ENCODE measurements around the gene ALS2. TPM values are rescaled to one million over a fixed set of nuclear protein-coding genes. Genes with fewer than 3 reads are reported as not detected.

The ALS2 gene
- total RNA-seq, 2 experiments from 2014 or later: 7.0 to 7.2 TPM

- CTCF ChIA-PET: no interaction called here
Measured at GRCh38 chr2:201668402-201668910, 112.3 kb downstream of the ALS2 start.

GRCh38 chr2:201664334-201664733 is 116.4 kb downstream of the ALS2 start:
- no peak for ATAC-seq (ENCODE audit: poor library complexity)
- H3K9me3 Mint-ChIP-seq: no peaks in the 10 kb centered on the region

More at GRCh38 chr2:201668402-201668910, 112.3 kb downstream of the ALS2 start:
- ATAC-seq (ENCODE audit: poor library complexity) (no peak), DNase-seq (no peak)
- no peak overlapping the region for H3K4me3 Mint-ChIP-seq
- Histone ChIP-seq H3K27me3 (ENCODE audit: control insufficient read depth in 1 of 2, insufficient read depth in 2 of 2, low read length in 2 of 2) (no peaks in the 10 kb centered on the region), H3K36me3 (ENCODE audit: insufficient read depth, low read length) (no peaks in the 10 kb centered on the region), H3K9me3 (ENCODE audit: control insufficient read depth in 1 of 2, insufficient read depth in 1 of 2, low read length in 2 of 2) (no peaks in the 10 kb centered on the region), H3K4me3 (ENCODE audit: low read length) (no peak overlapping the region), H3K27ac (ENCODE audit: low read depth in 1 of 2, low read length in 2 of 2) (no peak overlapping the region), H3K4me1 (ENCODE audit: insufficient read depth, low read length) (no peaks in the 10 kb centered on the region)
- no peak overlapping the region for H3K27ac Mint-ChIP-seq
- TF ChIP-seq CTCF (IDR thresholded peaks at IDR 0.05): no peak
- no peaks in the 10 kb centered on the region for H3K9me3 Mint-ChIP-seq
- H3K27me3 Mint-ChIP-seq: no peaks in the 10 kb centered on the region
- no peaks in the 10 kb centered on the region for H3K36me3 Mint-ChIP-seq (ENCODE audit: low read depth)
- POLR2A ChIA-PET: no interaction called here
- intact Hi-C loops (cut with DNase I, micrococcal nuclease): no loop called here
- no peaks in the 10 kb centered on the region for H3K4me1 Mint-ChIP-seq (ENCODE audit: low read depth)

GRCh38 chr2:201661366-201661765 is 119.4 kb downstream of the ALS2 start:
- no peak overlapping the region for H3K27ac Mint-ChIP-seq
- ATAC-seq (ENCODE audit: poor library complexity): no peak
- Histone ChIP-seq H3K27me3 (ENCODE audit: control insufficient read depth in 1 of 2, insufficient read depth in 2 of 2, low read length in 2 of 2) (no peaks in the 10 kb centered on the region), H3K9me3 (ENCODE audit: control insufficient read depth in 1 of 2, insufficient read depth in 1 of 2, low read length in 2 of 2) (no peaks in the 10 kb centered on the region), H3K27ac (ENCODE audit: low read depth in 1 of 2, low read length in 2 of 2) (no peak overlapping the region), H3K36me3 (ENCODE audit: insufficient read depth, low read length) (no peaks in the 10 kb centered on the region), H3K4me1 (ENCODE audit: insufficient read depth, low read length) (no peaks in the 10 kb centered on the region), H3K4me3 (ENCODE audit: low read length) (no peak overlapping the region)
- H3K9me3 Mint-ChIP-seq: no peaks in the 10 kb centered on the region
- no peaks in the 10 kb centered on the region for H3K4me1 Mint-ChIP-seq (ENCODE audit: low read depth)
- TF ChIP-seq CTCF (IDR thresholded peaks at IDR 0.05): no peak
- DNase-seq: no peak
- no peaks in the 10 kb centered on the region for H3K27me3 Mint-ChIP-seq
- CTCF ChIA-PET: no interaction called here
- POLR2A ChIA-PET: no interaction called here
- intact Hi-C loops (cut with DNase I, micrococcal nuclease): no loop called here
- H3K36me3 Mint-ChIP-seq (ENCODE audit: low read depth): no peaks in the 10 kb centered on the region
- H3K4me3 Mint-ChIP-seq: no peak overlapping the region

More at GRCh38 chr2:201664334-201664733, 116.4 kb downstream of the ALS2 start:
- ChIA-PET CTCF (interaction anchor here (0.7 kb wide), 1 partner anchor 1697 kb away, joined by 3 read pairs; no protein-coding TSS in a partner anchor), POLR2A (no interaction called here)
- no peaks in the 10 kb centered on the region for H3K36me3 ChIP-seq (ENCODE audit: insufficient read depth, low read length)
- Mint-ChIP-seq H3K27ac (no peak overlapping the region), H3K27me3 (no peaks in the 10 kb centered on the region), H3K4me1 (ENCODE audit: low read depth) (no peaks in the 10 kb centered on the region), H3K4me3 (no peak overlapping the region), H3K36me3 (ENCODE audit: low read depth) (no peaks in the 10 kb centered on the region)
- H3K27me3 ChIP-seq (ENCODE audit: control insufficient read depth in 1 of 2, insufficient read depth in 2 of 2, low read length in 2 of 2): no peaks in the 10 kb centered on the region
- H3K4me3 ChIP-seq (ENCODE audit: low read length): no peak overlapping the region
- no peak for TF ChIP-seq CTCF (IDR thresholded peaks at IDR 0.05)
- DNase-seq: no peak
- no peak overlapping the region for H3K27ac ChIP-seq (ENCODE audit: low read depth in 1 of 2, low read length in 2 of 2)
- H3K9me3 ChIP-seq (ENCODE audit: control insufficient read depth in 1 of 2, insufficient read depth in 1 of 2, low read length in 2 of 2): no peaks in the 10 kb centered on the region
- no peaks in the 10 kb centered on the region for H3K4me1 ChIP-seq (ENCODE audit: insufficient read depth, low read length)
- intact Hi-C loops (cut with DNase I, micrococcal nuclease): no loop called here

All from CD4-positive, alpha-beta T cell (primary cell).